Stimulated activated CD8-positive, alpha-beta memory T cell treated with anti-CD3 and anti-CD28 coated beads, Interleukin-12 subunit alpha, Interleukin-12 subunit beta, amount 100 ng/mL, for 4 hours (primary cell): Measurements from ENCODE around the gene MAST4.

Experiments used
- DNase-seq: peaks from one replicate; pipeline ENCODE4 v3.0.0-alpha.2; 2020; ENCODE audit warnings: low read depth

Gene MAST4

GRCh38 chr5:67043796-67044511 lies 447.8 kb downstream of the MAST4 start:
- no peak for DNase-seq

GRCh38 chr5:67045816-67046740 lies 449.9 kb downstream of the MAST4 start:
- DNase-seq: no peak

- no peak for DNase-seq
Observed at GRCh38 chr5:67047160-67047559, 451.0 kb downstream of the MAST4 start.

- no peak for DNase-seq
Observed at GRCh38 chr5:67047616-67048015, 451.4 kb downstream of the MAST4 start.

GRCh38 chr5:67050125-67050524 lies 453.9 kb downstream of the MAST4 start:
- DNase-seq: no peak

- no peak for DNase-seq
Observed at GRCh38 chr5:67050635-67051034, 454.4 kb downstream of the MAST4 start.

GRCh38 chr5:67051164-67051563 lies 455.0 kb downstream of the MAST4 start:
- no peak for DNase-seq

GRCh38 chr5:67052034-67052433 lies 455.8 kb downstream of the MAST4 start:
- no peak for DNase-seq

- DNase-seq: no peak
Observed at GRCh38 chr5:67053229-67053628, 457.0 kb downstream of the MAST4 start.

GRCh38 chr5:67058998-67059743 lies 463.0 kb downstream of the MAST4 start:
- DNase-seq: no peak

GRCh38 chr5:67059744-67060490 lies 463.7 kb downstream of the MAST4 start:
- DNase-seq: no peak

- DNase-seq: no peak
Observed at GRCh38 chr5:67061511-67061910, 465.3 kb downstream of the MAST4 start.

GRCh38 chr5:67063055-67063454 lies 466.9 kb downstream of the MAST4 start:
- DNase-seq: no peak

- DNase-seq: no peak
Observed at GRCh38 chr5:67063791-67064190, 467.6 kb downstream of the MAST4 start.

- no peak for DNase-seq
Observed at GRCh38 chr5:67065237-67065636, 469.0 kb downstream of the MAST4 start.

GRCh38 chr5:67065696-67066095 lies 469.5 kb downstream of the MAST4 start:
- no peak for DNase-seq

- no peak for DNase-seq
Observed at GRCh38 chr5:67066815-67067214, 470.6 kb downstream of the MAST4 start.

GRCh38 chr5:67073045-67073680 lies 477.0 kb downstream of the MAST4 start:
- DNase-seq: no peak

GRCh38 chr5:67077296-67077695 lies 481.1 kb downstream of the MAST4 start:
- no peak for DNase-seq

GRCh38 chr5:67081261-67081660 lies 485.1 kb downstream of the MAST4 start:
- no peak for DNase-seq

- no peak for DNase-seq
Observed at GRCh38 chr5:67082941-67083340, 486.7 kb downstream of the MAST4 start.
